ENCODE results near the gene ACOD1. TPM values are rescaled to one million over a fixed set of nuclear protein-coding genes. Genes with fewer than 3 reads are reported as not detected.

Gene ACOD1
- total RNA-seq, 1 donor from 2014 or later: not detected

DNA sequence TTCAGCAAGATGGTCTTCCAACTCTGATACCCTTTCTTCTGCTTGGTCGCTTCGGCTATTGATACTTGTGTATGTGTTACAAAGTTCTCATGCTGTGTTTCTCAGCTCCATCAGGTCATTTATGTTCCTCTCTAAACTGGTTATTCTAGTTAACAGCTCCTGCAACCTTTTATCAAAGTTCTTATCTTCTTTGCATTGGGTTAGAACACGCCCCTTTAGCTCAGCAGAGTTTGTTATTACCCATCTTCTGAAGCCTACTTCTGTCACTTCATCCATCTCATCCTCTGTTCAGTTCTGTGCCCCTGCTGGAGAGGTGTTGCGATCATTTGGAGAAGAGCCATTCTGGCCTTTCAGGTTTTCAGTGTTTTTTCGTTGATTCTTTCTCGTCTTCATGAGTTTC, 18.7 kb downstream of the ACOD1 start:
- H3K27ac Mint-ChIP-seq (ENCODE audit: unreplicated experiment): peak overlapping the region; percentile 14
- TF ChIP-seq, protein P1, sequence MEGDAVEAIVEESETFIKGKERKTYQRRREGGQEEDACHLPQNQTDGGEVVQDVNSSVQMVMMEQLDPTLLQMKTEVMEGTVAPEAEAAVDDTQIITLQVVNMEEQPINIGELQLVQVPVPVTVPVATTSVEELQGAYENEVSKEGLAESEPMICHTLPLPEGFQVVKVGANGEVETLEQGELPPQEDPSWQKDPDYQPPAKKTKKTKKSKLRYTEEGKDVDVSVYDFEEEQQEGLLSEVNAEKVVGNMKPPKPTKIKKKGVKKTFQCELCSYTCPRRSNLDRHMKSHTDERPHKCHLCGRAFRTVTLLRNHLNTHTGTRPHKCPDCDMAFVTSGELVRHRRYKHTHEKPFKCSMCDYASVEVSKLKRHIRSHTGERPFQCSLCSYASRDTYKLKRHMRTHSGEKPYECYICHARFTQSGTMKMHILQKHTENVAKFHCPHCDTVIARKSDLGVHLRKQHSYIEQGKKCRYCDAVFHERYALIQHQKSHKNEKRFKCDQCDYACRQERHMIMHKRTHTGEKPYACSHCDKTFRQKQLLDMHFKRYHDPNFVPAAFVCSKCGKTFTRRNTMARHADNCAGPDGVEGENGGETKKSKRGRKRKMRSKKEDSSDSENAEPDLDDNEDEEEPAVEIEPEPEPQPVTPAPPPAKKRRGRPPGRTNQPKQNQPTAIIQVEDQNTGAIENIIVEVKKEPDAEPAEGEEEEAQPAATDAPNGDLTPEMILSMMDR (IDR thresholded peaks at IDR 0.05): no peak

DNA sequence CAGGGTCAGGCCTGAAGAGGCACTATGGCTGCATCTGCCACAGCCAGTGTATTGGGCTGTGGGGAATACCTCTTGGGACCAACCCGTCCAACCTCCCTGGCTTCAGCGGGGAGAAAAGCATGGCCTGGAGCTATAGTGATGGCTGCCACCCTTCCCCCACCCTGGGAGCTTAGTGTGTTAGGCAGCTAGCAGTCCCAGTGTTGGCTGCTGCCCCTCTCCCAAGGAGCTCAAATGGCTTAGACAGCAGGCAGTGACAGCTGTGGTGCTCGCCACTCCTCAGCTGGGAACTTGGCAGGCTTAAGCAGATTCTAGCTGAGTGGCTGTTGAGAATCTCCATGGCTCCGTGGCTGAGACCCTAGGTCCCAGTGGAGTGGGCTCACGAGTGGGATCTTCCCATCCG, 19.7 kb downstream of the ACOD1 start:
- Mint-ChIP-seq H3K4me1 (ENCODE audit: unreplicated experiment) (peaks cover 30% of the 10 kb centered on the region), H3K36me3 (ENCODE audit: unreplicated experiment) (no peaks in the 10 kb centered on the region), H3K9me3 (ENCODE audit: unreplicated experiment) (no peaks in the 10 kb centered on the region)

More for the DNA sequence above, 18.7 kb downstream of the ACOD1 start:
- Mint-ChIP-seq H3K36me3 (ENCODE audit: unreplicated experiment) (no peaks in the 10 kb centered on the region), H3K4me1 (ENCODE audit: unreplicated experiment) (peaks cover 27% of the 10 kb centered on the region), H3K4me3 (ENCODE audit: unreplicated experiment) (no peak overlapping the region), H3K9me3 (ENCODE audit: unreplicated experiment) (no peaks in the 10 kb centered on the region), H3K27me3 (ENCODE audit: unreplicated experiment) (peaks cover 19% of the 10 kb centered on the region)
- no peak for DNase-seq (ENCODE audit: extremely low spot score, unreplicated experiment)

DNA sequence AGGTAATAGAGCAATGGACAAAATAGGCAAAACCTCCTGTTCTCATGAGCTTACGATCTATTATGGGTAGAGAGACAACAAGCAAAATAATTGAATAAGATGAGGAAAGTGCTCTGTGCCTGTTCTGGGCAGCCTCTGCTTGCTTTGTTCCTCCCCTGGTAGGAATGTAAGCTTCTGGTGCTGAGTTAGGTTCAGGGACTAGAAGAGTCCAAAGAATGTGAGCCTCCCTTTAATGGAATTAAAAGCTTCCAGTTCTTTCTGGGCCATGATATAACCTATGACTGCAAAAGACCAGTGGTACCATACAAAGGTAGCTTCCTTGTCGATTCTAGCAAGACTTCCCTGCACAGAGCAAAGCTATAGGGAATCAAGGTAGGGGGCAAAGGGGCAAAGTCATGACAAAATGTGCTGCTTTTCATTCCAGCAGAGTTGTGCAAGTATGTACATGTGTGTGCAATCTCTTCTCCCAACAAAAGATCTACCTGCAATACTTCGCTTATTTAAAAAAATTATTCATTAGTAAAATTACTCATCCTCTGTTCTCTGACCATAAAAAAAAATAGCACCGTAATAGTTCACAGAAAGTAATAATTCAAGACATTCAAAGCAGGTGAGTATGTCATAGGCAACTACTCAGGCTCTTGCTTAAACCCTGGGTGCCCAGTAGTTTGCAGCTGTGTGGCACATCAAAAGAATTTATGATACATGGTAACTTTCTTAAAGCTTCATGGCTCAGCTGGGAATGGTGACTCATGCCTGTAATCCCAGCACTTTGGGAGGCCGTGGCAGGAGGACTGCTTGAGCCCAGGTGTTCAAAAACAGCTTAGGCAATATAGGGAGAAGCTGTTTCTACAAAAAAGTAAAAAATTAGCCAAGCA, 21.4 kb downstream of the ACOD1 start:
- H3K4me3 Mint-ChIP-seq (ENCODE audit: unreplicated experiment): no peak overlapping the region
- no peak for DNase-seq (ENCODE audit: extremely low spot score, unreplicated experiment)
- H3K27ac Mint-ChIP-seq (ENCODE audit: unreplicated experiment): no peak overlapping the region
- no peaks in the 10 kb centered on the region for H3K9me3 Mint-ChIP-seq (ENCODE audit: unreplicated experiment)
- peaks cover 28% of the 10 kb centered on the region for H3K4me1 Mint-ChIP-seq (ENCODE audit: unreplicated experiment)
- no peaks in the 10 kb centered on the region for H3K36me3 Mint-ChIP-seq (ENCODE audit: unreplicated experiment)
- TF ChIP-seq, protein P1 (IDR thresholded peaks at IDR 0.05): no peak
- peaks cover 43% of the 10 kb centered on the region for H3K27me3 Mint-ChIP-seq (ENCODE audit: unreplicated experiment)

More for the DNA sequence above, 19.7 kb downstream of the ACOD1 start:
- TF ChIP-seq, protein P1 (IDR thresholded peaks at IDR 0.05): no peak
- H3K27me3 Mint-ChIP-seq (ENCODE audit: unreplicated experiment): peaks cover 28% of the 10 kb centered on the region
- H3K27ac Mint-ChIP-seq (ENCODE audit: unreplicated experiment): no peak overlapping the region
- H3K4me3 Mint-ChIP-seq (ENCODE audit: unreplicated experiment): no peak overlapping the region
- no peak for DNase-seq (ENCODE audit: extremely low spot score, unreplicated experiment)

DNA sequence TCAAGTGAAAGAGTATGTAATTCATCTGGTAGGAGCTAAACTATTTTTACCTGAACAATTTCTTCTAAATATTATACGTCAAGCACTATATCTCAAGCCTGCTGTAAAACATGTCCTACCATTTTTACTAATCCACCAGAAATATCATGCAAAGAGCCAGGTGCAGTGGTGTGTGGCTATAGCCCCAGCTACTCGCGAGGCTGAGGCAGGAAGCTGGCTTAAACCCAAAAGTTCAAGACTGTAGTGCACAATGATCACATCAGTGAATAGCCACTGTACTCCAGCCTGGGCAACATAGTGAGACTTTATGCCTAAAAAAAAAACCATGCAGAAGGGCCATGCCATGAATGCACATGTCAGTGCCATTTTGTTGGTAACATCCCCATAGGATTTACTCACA, 22.9 kb downstream of the ACOD1 start:
- Mint-ChIP-seq H3K4me1 (ENCODE audit: unreplicated experiment) (peaks cover 17% of the 10 kb centered on the region), H3K36me3 (ENCODE audit: unreplicated experiment) (no peaks in the 10 kb centered on the region)
- TF ChIP-seq, protein P1 (IDR thresholded peaks at IDR 0.05): no peak

More for the DNA sequence above, 22.9 kb downstream of the ACOD1 start:
- H3K4me3 Mint-ChIP-seq (ENCODE audit: unreplicated experiment): no peak overlapping the region
- DNase-seq (ENCODE audit: extremely low spot score, unreplicated experiment): no peak
- H3K9me3 Mint-ChIP-seq (ENCODE audit: unreplicated experiment): no peaks in the 10 kb centered on the region
- no peak overlapping the region for H3K27ac Mint-ChIP-seq (ENCODE audit: unreplicated experiment)
- H3K27me3 Mint-ChIP-seq (ENCODE audit: unreplicated experiment): peaks cover 48% of the 10 kb centered on the region
